ENCODE data around the gene FMO3. TPM values are rescaled to one million over a fixed set of nuclear protein-coding genes. Genes with fewer than 3 reads are reported as not detected.

The FMO3 gene
- total RNA-seq, 2 experiments from 2014 or later = not detected

DNA sequence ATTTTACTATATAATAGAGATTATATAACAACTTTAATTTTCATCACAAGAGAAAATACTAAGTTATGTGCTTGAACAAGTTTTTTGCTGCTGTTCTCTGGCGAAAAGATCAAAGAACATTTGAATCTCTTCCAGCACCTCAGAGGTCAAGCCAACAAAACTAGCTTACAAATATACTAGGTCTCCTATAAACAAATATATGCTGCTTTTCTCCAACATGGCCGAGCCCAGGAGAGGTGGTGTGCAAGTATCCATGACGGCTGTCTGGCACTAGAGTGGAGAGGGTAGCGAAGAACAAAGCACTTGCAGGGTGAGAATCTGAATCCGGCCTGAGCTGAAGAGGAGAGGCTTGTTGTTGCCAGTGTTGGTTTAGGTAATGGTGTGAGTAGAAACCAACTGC, 7.5 kb upstream of the FMO3 start:
- POLR2A ChIA-PET = no interaction called here
- Mint-ChIP-seq H3K9me3 (no peaks in the 10 kb centered on the region), H3K27ac (no peak overlapping the region), H3K36me3 (ENCODE audit: low read depth) (no peaks in the 10 kb centered on the region), H3K4me3 (no peak overlapping the region), H3K4me1 (ENCODE audit: low read depth) (no peaks in the 10 kb centered on the region), H3K27me3 (peaks cover 2% of the 10 kb centered on the region)
- intact Hi-C loops (cut with micrococcal nuclease) = no loop called here
- no peak for ATAC-seq
- TF ChIP-seq, protein P1, sequence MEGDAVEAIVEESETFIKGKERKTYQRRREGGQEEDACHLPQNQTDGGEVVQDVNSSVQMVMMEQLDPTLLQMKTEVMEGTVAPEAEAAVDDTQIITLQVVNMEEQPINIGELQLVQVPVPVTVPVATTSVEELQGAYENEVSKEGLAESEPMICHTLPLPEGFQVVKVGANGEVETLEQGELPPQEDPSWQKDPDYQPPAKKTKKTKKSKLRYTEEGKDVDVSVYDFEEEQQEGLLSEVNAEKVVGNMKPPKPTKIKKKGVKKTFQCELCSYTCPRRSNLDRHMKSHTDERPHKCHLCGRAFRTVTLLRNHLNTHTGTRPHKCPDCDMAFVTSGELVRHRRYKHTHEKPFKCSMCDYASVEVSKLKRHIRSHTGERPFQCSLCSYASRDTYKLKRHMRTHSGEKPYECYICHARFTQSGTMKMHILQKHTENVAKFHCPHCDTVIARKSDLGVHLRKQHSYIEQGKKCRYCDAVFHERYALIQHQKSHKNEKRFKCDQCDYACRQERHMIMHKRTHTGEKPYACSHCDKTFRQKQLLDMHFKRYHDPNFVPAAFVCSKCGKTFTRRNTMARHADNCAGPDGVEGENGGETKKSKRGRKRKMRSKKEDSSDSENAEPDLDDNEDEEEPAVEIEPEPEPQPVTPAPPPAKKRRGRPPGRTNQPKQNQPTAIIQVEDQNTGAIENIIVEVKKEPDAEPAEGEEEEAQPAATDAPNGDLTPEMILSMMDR (IDR thresholded peaks at IDR 0.05) = no peak
- no peak for DNase-seq
- CTCF ChIA-PET = no interaction called here

GRCh38 chr1:171084091-171084490, 6.6 kb upstream of the FMO3 start:
- Mint-ChIP-seq H3K36me3 (ENCODE audit: low read depth) (no peaks in the 10 kb centered on the region), H3K4me3 (no peak overlapping the region), H3K27me3 (peaks cover 2% of the 10 kb centered on the region), H3K27ac (no peak overlapping the region), H3K4me1 (ENCODE audit: low read depth) (no peaks in the 10 kb centered on the region), H3K9me3 (no peaks in the 10 kb centered on the region)
- DNase-seq = no peak
- intact Hi-C loops (cut with micrococcal nuclease) = no loop called here
- POLR2A ChIA-PET = no interaction called here
- TF ChIP-seq, protein P1 (IDR thresholded peaks at IDR 0.05) = no peak
- no peak for ATAC-seq
- CTCF ChIA-PET = interaction anchor here (0.8 kb wide), 1 partner anchor 230 kb away, joined by 3 read pairs; the partner anchor contains the start of gene FMO4

DNA sequence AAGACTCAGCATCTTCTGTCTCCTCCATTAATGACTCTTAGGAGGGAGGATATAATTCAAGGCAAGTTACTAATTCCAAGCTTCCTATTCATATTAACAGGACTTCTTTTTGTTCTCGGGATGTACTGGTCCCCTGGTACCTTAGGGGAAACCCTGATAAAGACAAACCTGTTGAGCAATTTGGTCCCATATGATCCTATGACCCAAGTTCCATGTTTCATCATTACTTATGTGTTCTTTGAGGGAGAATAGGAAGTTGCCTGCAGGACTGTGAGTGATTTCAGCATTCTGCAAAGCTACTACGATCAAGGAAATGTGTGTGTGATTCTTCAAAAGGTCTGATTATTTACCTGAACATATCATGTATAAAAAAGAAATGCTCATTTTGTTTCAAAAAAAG, 5.8 kb upstream of the FMO3 start:
- TF ChIP-seq, protein P1 (IDR thresholded peaks at IDR 0.05) = no peak
- Mint-ChIP-seq H3K9me3 (no peaks in the 10 kb centered on the region), H3K27ac (no peak overlapping the region), H3K36me3 (ENCODE audit: low read depth) (no peaks in the 10 kb centered on the region), H3K4me3 (no peak overlapping the region), H3K4me1 (ENCODE audit: low read depth) (no peaks in the 10 kb centered on the region), H3K27me3 (no peaks in the 10 kb centered on the region)
- no peak for DNase-seq
- ATAC-seq = no peak
- ChIA-PET CTCF (interaction anchor here (0.8 kb wide), 1 partner anchor 229 kb away, joined by 3 read pairs; the partner anchor contains the start of gene FMO4), POLR2A (no interaction called here)
- intact Hi-C loops (cut with micrococcal nuclease) = no loop called here

- Mint-ChIP-seq H3K4me3 (no peak overlapping the region), H3K4me1 (ENCODE audit: low read depth) (no peaks in the 10 kb centered on the region), H3K27ac (no peak overlapping the region), H3K9me3 (no peaks in the 10 kb centered on the region), H3K27me3 (no peaks in the 10 kb centered on the region), H3K36me3 (ENCODE audit: low read depth) (no peaks in the 10 kb centered on the region)
- ChIA-PET POLR2A (no interaction called here), CTCF (interaction anchor here (0.7 to 1.6 kb wide), 2 partner anchors 23 to 164 kb away, joined by 3 read pairs; no protein-coding TSS in a partner anchor)
- TF ChIP-seq, protein P1 (IDR thresholded peaks at IDR 0.05) = no peak
- DNase-seq = no peak
- intact Hi-C loops (cut with micrococcal nuclease) = no loop called here
- ATAC-seq = no peak
Measured at GRCh38 chr1:171087896-171088295, 2.8 kb upstream of the FMO3 start.

GRCh38 chr1:171103862-171104261, 13.2 kb downstream of the FMO3 start:
- POLR2A ChIA-PET = interaction anchor here (0.7 kb wide), 1 partner anchor 82 kb away, joined by 8 read pairs; no protein-coding TSS in a partner anchor
- ATAC-seq = no peak
- TF ChIP-seq, protein P1 (IDR thresholded peaks at IDR 0.05) = no peak
- H3K4me1 Mint-ChIP-seq (ENCODE audit: low read depth) = no peaks in the 10 kb centered on the region
- H3K4me3 Mint-ChIP-seq = no peak overlapping the region
- H3K27me3 Mint-ChIP-seq = peaks cover 5% of the 10 kb centered on the region
- H3K27ac Mint-ChIP-seq = no peak overlapping the region
- no peaks in the 10 kb centered on the region for H3K9me3 Mint-ChIP-seq
- intact Hi-C loops (cut with micrococcal nuclease) = no loop called here
- DNase-seq = no peak
- CTCF ChIA-PET = no interaction called here
- H3K36me3 Mint-ChIP-seq (ENCODE audit: low read depth) = no peaks in the 10 kb centered on the region

Data from activated CD8-positive, alpha-beta T cell treated with anti-CD3 and anti-CD28 coated beads for 36 hours (primary cell).